Keratinocyte (primary cell): Measurements from ENCODE around the gene PSAPL1. TPM values are rescaled to one million over a fixed set of nuclear protein-coding genes. Genes with fewer than 3 reads are reported as not detected.

Experiments
- DNase-seq: peaks from one replicate; pipeline ENCODE4 v3.0.0-alpha.2; 2011; ENCODE audit warnings: low read depth, missing footprints, low spot score
- FAIRE-seq: peaks from 2 replicates; lab custom pipeline; 2011; peaks lifted over from hg19 to GRCh38; lab: Jason Lieb, UNC
- H2AFZ ChIP-seq: 2 replicates; pipeline ENCODE4 v1.6.0; 2012; ENCODE audit warnings: low read length, control low read depth, inconsistent platforms; ENCODE audit not compliant: control insufficient read depth
- H3K27ac ChIP-seq: 2 replicates; pipeline ENCODE4 v1.5.1; 2011; ENCODE audit warnings: low read length; ENCODE audit not compliant: control insufficient read depth, insufficient read depth
- H3K27me3 ChIP-seq: 3 replicates; pipeline ENCODE4 v1.6.0; 2011; ENCODE audit warnings: low read length; ENCODE audit not compliant: control insufficient read depth, insufficient read depth; ENCODE audit errors: extremely low read depth
- H3K36me3 ChIP-seq, 2 experiments: 2 replicates in 1 of 2; 3 replicates in 1 of 2; pipeline ENCODE4 v1.5.1; 2011; ENCODE audit warnings: low read length in 2 of 2, mild to moderate bottlenecking in 1 of 2; ENCODE audit not compliant: control insufficient read depth in 2 of 2, insufficient read depth in 2 of 2; ENCODE audit errors: extremely low read depth in 1 of 2
- H3K4me1 ChIP-seq: 3 replicates; pipeline ENCODE4 v1.5.1; 2011; ENCODE audit warnings: low read length; ENCODE audit not compliant: control insufficient read depth, insufficient read depth; ENCODE audit errors: extremely low read depth
- H3K4me2 ChIP-seq: 3 replicates; pipeline ENCODE4 v1.6.0; 2011; ENCODE audit warnings: low read depth, low read length; ENCODE audit not compliant: control insufficient read depth, insufficient read depth; ENCODE audit errors: extremely low read depth
- H3K4me3 ChIP-seq, 3 experiments: fragments of 200-600 bp in 1 of 3; sonication (generic) in 1 of 3; 2 replicates in 2 of 3; 3 replicates in 1 of 3; pipeline ENCODE4 v1.5.1; 2011 to 2016; ENCODE audit warnings: low read length in 3 of 3, mild to moderate bottlenecking in 3 of 3, control low read depth in 2 of 3, inconsistent platforms in 1 of 3, low read depth in 1 of 3, mixed read lengths in 1 of 3, mixed run types in 1 of 3, moderate library complexity in 1 of 3; ENCODE audit not compliant: control insufficient read depth in 2 of 3, insufficient read depth in 2 of 3; ENCODE audit errors: extremely low read depth in 1 of 3
- H3K79me2 ChIP-seq: 2 replicates; pipeline ENCODE4 v1.6.0; 2012; ENCODE audit warnings: low read length; ENCODE audit not compliant: control insufficient read depth, insufficient read depth
- H3K9ac ChIP-seq: 3 replicates; pipeline ENCODE4 v1.6.0; 2011; ENCODE audit warnings: low read length; ENCODE audit not compliant: control insufficient read depth, insufficient read depth; ENCODE audit errors: extremely low read depth
- H3K9me1 ChIP-seq: 3 replicates; pipeline ENCODE4 v1.6.0; 2011; ENCODE audit warnings: low read length; ENCODE audit not compliant: control insufficient read depth, insufficient read depth; ENCODE audit errors: extremely low read depth
- H3K9me3 ChIP-seq: 2 replicates; pipeline ENCODE4 v1.5.1; 2012; ENCODE audit warnings: low read depth, low read length; ENCODE audit not compliant: control insufficient read depth
- H4K20me1 ChIP-seq: 3 replicates; pipeline ENCODE4 v1.6.0; 2011; ENCODE audit warnings: low read length; ENCODE audit not compliant: control insufficient read depth, insufficient read depth; ENCODE audit errors: extremely low read depth
- CTCF ChIP-seq, 3 experiments: IDR thresholded peaks in 1 of 3; conservative IDR thresholded peaks in 1 of 3; optimal IDR thresholded peaks in 1 of 3; 2 replicates in 2 of 3; 3 replicates in 1 of 3; pipeline versions ENCODE3 to v1.5.1; 2011; ENCODE audit warnings: low read length in 3 of 3, mild to moderate bottlenecking in 3 of 3, moderate library complexity in 2 of 3, control low read depth in 1 of 3, inconsistent platforms in 1 of 3; ENCODE audit not compliant: insufficient read depth in 2 of 3; ENCODE audit errors: extremely low read depth in 1 of 3
- EZH2 ChIP-seq: IDR thresholded peaks from one replicate; pipeline ENCODE4 v1.6.1; 2012; ENCODE audit warnings: inconsistent platforms, mild to moderate bottlenecking, low read length, moderate library complexity
- dilution Hi-C: fragments of 300-500 bp; cut with MboI; formaldehyde crosslinking; loops from one replicate; pipeline ENCODE4 v1.7.0; 2020; ENCODE audit warnings: low sequenced_read_pairs; ENCODE audit not compliant: extremely low pct_ligation_motif_present
- polyA plus RNA-seq, 5 experiments: library from polyadenylated mRNA; depleted of rRNA in 3 of 5; stranded (reverse) in 3 of 5; stranded (forward) in 1 of 5; unstranded in 1 of 5; fragments of >200 nt; gene quantifications; 1 replicate in 1 of 5; 2 replicates in 3 of 5; 3 replicates in 1 of 5; pipeline versions ENCODE4 v1.2.1 to v1.2.3, GENCODE V29; 2011 to 2012; ENCODE audit warnings: missing spikeins in 2 of 5, low read depth in 1 of 5, low replicate concordance in 1 of 5

Gene PSAPL1
- polyA plus RNA-seq, 1 donor (not counting 4 experiments of a cell fraction or from before 2014, with no cell fraction given): 0.03 TPM

DNA sequence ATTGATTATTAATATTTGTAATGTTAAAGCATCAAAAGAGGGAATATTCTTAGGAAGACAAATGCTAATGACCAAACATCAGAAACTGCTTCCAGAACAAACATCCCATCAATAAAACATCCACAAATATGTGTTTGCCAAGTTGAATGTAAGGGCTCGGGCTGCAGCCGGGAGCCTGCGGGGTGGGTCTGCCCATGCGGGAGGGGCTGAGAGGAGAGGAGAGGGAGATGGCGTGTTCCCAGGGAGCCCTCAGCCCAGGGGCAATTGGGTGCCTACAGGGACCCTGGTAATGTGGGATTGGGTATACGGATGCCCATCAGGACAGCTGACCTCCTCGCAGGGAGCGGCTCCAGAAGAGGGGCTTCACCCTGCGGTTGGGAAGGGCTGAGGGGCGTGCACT, 38.4 kb upstream of the PSAPL1 start:
- no peak overlapping the region for H3K4me2 ChIP-seq
- dilution Hi-C loops: no loop called here
- H3K4me1 ChIP-seq: no peaks in the 10 kb centered on the region
- no peaks in the 10 kb centered on the region for H3K9me3 ChIP-seq
- no peaks in the 10 kb centered on the region for H3K9me1 ChIP-seq
- H3K4me3 ChIP-seq: no peak overlapping the region
- TF ChIP-seq CTCF (optimal IDR thresholded peaks at IDR 0.05 in 1 of 3, IDR thresholded peaks at IDR 0.05 in 1 of 3, conservative IDR thresholded peaks at IDR 0.05 in 1 of 3; ENCODE audit: extremely low read depth in 1 of 3, insufficient read depth in 2 of 3, low read length in 3 of 3): no peak
- TF ChIP-seq EZH2: no peak
- no peak for FAIRE-seq
- H2AFZ ChIP-seq: no peak overlapping the region
- no peak for DNase-seq
- peaks cover 5% of the 10 kb centered on the region for H3K27me3 ChIP-seq
- no peaks in the 10 kb centered on the region for H3K79me2 ChIP-seq
- H3K36me3 ChIP-seq: no peaks in the 10 kb centered on the region
- no peaks in the 10 kb centered on the region for H4K20me1 ChIP-seq
- no peak overlapping the region for H3K9ac ChIP-seq
- no peak overlapping the region for H3K27ac ChIP-seq

DNA sequence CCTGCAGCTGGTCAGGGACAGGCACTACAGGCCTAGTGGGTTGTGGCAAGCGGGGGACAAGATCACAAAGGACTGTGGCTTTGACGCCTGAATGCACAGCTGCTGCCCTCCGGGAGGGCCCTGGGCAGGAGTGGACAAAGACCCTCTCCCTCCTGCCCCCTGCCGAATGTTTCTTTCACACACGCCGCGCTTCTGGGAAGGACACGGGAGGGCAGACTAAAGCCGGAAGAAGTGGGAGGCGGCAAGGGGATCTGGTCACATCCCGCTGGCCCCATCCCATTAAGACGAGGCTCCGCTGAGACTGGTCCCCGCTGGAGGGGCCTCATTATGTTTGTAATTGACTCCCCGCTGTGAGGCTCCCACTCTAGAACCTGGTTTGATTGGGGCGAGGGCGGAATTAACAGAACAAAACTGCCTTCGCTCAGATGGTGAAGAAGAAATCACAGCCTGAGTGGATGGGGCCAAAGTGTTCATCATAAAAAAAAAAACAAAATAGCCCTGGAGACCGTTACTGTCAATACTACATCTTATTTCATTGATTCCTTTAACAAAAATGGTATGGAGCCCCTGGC, 37.8 kb upstream of the PSAPL1 start:
- no peaks in the 10 kb centered on the region for H4K20me1 ChIP-seq
- TF ChIP-seq EZH2 (no peak), CTCF (optimal IDR thresholded peaks at IDR 0.05 in 1 of 3, IDR thresholded peaks at IDR 0.05 in 1 of 3, conservative IDR thresholded peaks at IDR 0.05 in 1 of 3; ENCODE audit: extremely low read depth in 1 of 3, insufficient read depth in 2 of 3, low read length in 3 of 3) (no peak)
- no peaks in the 10 kb centered on the region for H3K4me1 ChIP-seq
- peaks cover 5% of the 10 kb centered on the region for H3K27me3 ChIP-seq
- H3K36me3 ChIP-seq: no peaks in the 10 kb centered on the region
- no peak overlapping the region for H3K27ac ChIP-seq
- H3K9ac ChIP-seq: no peak overlapping the region
- no peak overlapping the region for H3K4me2 ChIP-seq
- dilution Hi-C loops: no loop called here
- no peaks in the 10 kb centered on the region for H3K9me1 ChIP-seq
- no peaks in the 10 kb centered on the region for H3K79me2 ChIP-seq
- DNase-seq (no peak), FAIRE-seq (no peak)
- no peak overlapping the region for H2AFZ ChIP-seq
- H3K4me3 ChIP-seq: no peak overlapping the region
- no peaks in the 10 kb centered on the region for H3K9me3 ChIP-seq
